Mesothelial cell of epicardium (in vitro differentiated cells): ENCODE data around the gene RBM45. TPM values are rescaled to one million over a fixed set of nuclear protein-coding genes. Genes with fewer than 3 reads are reported as not detected.

ENCODE experiments used
- DNase-seq, 2 experiments: peaks; one replicate each; pipeline ENCODE4 v3.0.0; 2021; ENCODE audit warnings: low spot score in 2 of 2; ENCODE audit not compliant: unreplicated experiment in 2 of 2
- H3K27ac Mint-ChIP-seq: 2 replicates; pipeline ENCODE4 v1.8.0; 2021; ENCODE audit warnings: mixed read lengths
- H3K27me3 Mint-ChIP-seq: 2 replicates; pipeline ENCODE4 v1.8.0; 2021; ENCODE audit warnings: low read depth, mixed read lengths
- H3K36me3 Mint-ChIP-seq: 2 replicates; pipeline ENCODE4 v1.8.0; 2021; ENCODE audit warnings: mixed read lengths
- H3K4me1 Mint-ChIP-seq: 2 replicates; pipeline ENCODE4 v1.8.0; 2021; ENCODE audit warnings: mixed read lengths
- H3K4me3 Mint-ChIP-seq: 2 replicates; pipeline ENCODE4 v1.8.0; 2021; ENCODE audit warnings: mild to moderate bottlenecking, moderate library complexity, mixed read lengths
- H3K9me3 Mint-ChIP-seq: 2 replicates; pipeline ENCODE4 v1.8.0; 2021; ENCODE audit warnings: mixed read lengths
- CTCF ChIP-seq: fragments of 200-600 bp; sonication (generic); IDR thresholded peaks from one replicate; pipeline ENCODE4 v1.5.0; 2021; ENCODE audit warnings: antibody characterized with exemption; ENCODE audit not compliant: unreplicated experiment
- total RNA-seq: library from RNA; stranded (reverse); gene quantifications from 3 replicates; pipeline ENCODE4 v1.2.1, GENCODE V29; 2021

Gene RBM45
- total RNA-seq, 1 donor from 2014 or later: 12.8 TPM

GRCh38 chr2:178111743-178112142, 494 bp upstream of the RBM45 start:
- Mint-ChIP-seq H3K27me3 (peaks cover 2% of the 10 kb centered on the region), H3K9me3 (no peaks in the 10 kb centered on the region), H3K4me1 (peaks cover 9% of the 10 kb centered on the region), H3K4me3 (peak overlapping the region; percentile 97), H3K36me3 (no peaks in the 10 kb centered on the region), H3K27ac (no peak overlapping the region)
- no peak for DNase-seq
- TF ChIP-seq CTCF: no peak

- no peaks in the 10 kb centered on the region for H3K36me3 Mint-ChIP-seq
- H3K4me1 Mint-ChIP-seq: peaks cover 9% of the 10 kb centered on the region
- peak overlapping the region; percentile 33 for H3K4me3 Mint-ChIP-seq
- no peak for TF ChIP-seq CTCF
- H3K9me3 Mint-ChIP-seq: no peaks in the 10 kb centered on the region
- DNase-seq: no peak
- H3K27me3 Mint-ChIP-seq: no peaks in the 10 kb centered on the region
- no peak overlapping the region for H3K27ac Mint-ChIP-seq
Observed at GRCh38 chr2:178114462-178114861, 2.2 kb downstream of the RBM45 start.

- H3K4me1 Mint-ChIP-seq: peaks cover 8% of the 10 kb centered on the region
- no peaks in the 10 kb centered on the region for H3K36me3 Mint-ChIP-seq
- H3K27me3 Mint-ChIP-seq: no peaks in the 10 kb centered on the region
- H3K4me3 Mint-ChIP-seq: no peak overlapping the region
- no peak overlapping the region for H3K27ac Mint-ChIP-seq
- no peak for DNase-seq
- no peak for TF ChIP-seq CTCF
- H3K9me3 Mint-ChIP-seq: no peaks in the 10 kb centered on the region
Observed at GRCh38 chr2:178115271-178115670, 3.0 kb downstream of the RBM45 start.

- no peaks in the 10 kb centered on the region for H3K27me3 Mint-ChIP-seq
- H3K4me1 Mint-ChIP-seq: peaks cover 8% of the 10 kb centered on the region
- no peak for DNase-seq
- H3K36me3 Mint-ChIP-seq: peaks cover 5% of the 10 kb centered on the region
- no peak for TF ChIP-seq CTCF
- no peak overlapping the region for H3K4me3 Mint-ChIP-seq
- H3K9me3 Mint-ChIP-seq: no peaks in the 10 kb centered on the region
- H3K27ac Mint-ChIP-seq: no peak overlapping the region
Observed at GRCh38 chr2:178117725-178118124, 5.5 kb downstream of the RBM45 start.

- no peak overlapping the region for H3K4me3 Mint-ChIP-seq
Observed at GRCh38 chr2:178119179-178119922, 7.1 kb downstream of the RBM45 start.

More at GRCh38 chr2:178119179-178119922, 7.1 kb downstream of the RBM45 start:
- no peak for DNase-seq
- no peak for TF ChIP-seq CTCF
- Mint-ChIP-seq H3K4me1 (no peaks in the 10 kb centered on the region), H3K9me3 (no peaks in the 10 kb centered on the region), H3K27ac (no peak overlapping the region), H3K27me3 (no peaks in the 10 kb centered on the region), H3K36me3 (peaks cover 7% of the 10 kb centered on the region)
